PFSK-1 (cell line): Measurements from ENCODE around the gene TTC28.

Experiments used
- FOXP2 ChIP-seq: optimal IDR thresholded peaks from 2 replicates; pipeline ENCODE3; 2011; ENCODE audit warnings: borderline replicate concordance, control low read depth, inconsistent platforms; ENCODE audit not compliant: insufficient read depth; ENCODE audit errors: extremely low read length, extremely low read depth
- POLR2AphosphoS5 ChIP-seq: IDR thresholded peaks from 2 replicates; pipeline ENCODE4 v1.6.1; 2012; ENCODE audit warnings: low read depth, mild to moderate bottlenecking, control low read depth, low read length, moderate library complexity
- SIN3A ChIP-seq: IDR thresholded peaks from 2 replicates; pipeline ENCODE4 v1.6.1; 2012; ENCODE audit warnings: mild to moderate bottlenecking, low read length, moderate library complexity, borderline replicate concordance; ENCODE audit not compliant: insufficient read depth
- TAF1 ChIP-seq: IDR thresholded peaks from 2 replicates; pipeline ENCODE4 v1.6.1; 2012; ENCODE audit warnings: low read length, control low read depth, borderline replicate concordance; ENCODE audit not compliant: insufficient read depth
- TF ChIP-seq, protein P1 (sequence below), 2 experiments: IDR thresholded peaks; 2 replicates each; pipeline versions ENCODE4 v1.6.1 to v1.8.0; 2011 to 2012; ENCODE audit warnings: low read depth in 2 of 2, low read length in 2 of 2, control low read depth in 1 of 2, inconsistent platforms in 1 of 2, mild to moderate bottlenecking in 1 of 2, moderate library complexity in 1 of 2; ENCODE audit not compliant: insufficient read depth in 1 of 2

TTC28 gene

DNA sequence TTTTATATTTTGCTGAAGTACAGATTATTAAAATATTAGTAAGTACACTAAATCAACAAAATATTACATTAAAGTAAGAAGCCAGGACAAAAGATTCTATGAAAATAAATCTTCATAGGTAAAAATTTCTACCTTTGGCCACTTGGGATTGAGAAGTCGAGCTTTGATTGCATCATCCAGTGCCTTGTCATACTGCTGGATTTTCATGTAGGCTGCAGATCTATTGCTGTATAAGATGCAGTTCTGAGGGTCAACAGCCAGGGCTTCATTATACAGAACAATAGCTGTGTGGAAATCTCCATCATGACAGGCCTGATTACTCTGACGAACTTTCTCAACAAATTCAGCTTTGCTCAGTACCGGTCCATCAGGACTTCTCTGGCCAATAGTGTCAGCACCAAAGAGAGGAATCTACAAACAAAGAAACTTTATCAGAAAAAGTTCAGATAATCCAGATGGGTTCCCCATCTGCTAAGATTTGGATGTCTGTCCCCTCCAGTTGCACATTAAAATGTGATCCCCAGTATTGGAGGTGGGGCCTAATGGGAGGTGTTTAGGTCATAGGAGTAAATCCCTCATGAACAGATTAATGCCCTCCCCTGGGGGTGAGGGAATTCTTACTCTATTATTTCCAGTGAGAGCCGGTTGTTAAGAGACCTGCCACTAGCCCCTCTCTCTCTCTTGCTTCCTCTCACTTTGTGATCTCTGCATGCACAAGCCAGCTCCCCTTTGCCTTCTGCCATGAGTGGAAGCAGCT lies 50.0 kb downstream of the TTC28 start:
- TF ChIP-seq FOXP2 = no peak
- no peak for TF ChIP-seq SIN3A
- TF ChIP-seq TAF1 = no peak
- TF ChIP-seq, protein P1, sequence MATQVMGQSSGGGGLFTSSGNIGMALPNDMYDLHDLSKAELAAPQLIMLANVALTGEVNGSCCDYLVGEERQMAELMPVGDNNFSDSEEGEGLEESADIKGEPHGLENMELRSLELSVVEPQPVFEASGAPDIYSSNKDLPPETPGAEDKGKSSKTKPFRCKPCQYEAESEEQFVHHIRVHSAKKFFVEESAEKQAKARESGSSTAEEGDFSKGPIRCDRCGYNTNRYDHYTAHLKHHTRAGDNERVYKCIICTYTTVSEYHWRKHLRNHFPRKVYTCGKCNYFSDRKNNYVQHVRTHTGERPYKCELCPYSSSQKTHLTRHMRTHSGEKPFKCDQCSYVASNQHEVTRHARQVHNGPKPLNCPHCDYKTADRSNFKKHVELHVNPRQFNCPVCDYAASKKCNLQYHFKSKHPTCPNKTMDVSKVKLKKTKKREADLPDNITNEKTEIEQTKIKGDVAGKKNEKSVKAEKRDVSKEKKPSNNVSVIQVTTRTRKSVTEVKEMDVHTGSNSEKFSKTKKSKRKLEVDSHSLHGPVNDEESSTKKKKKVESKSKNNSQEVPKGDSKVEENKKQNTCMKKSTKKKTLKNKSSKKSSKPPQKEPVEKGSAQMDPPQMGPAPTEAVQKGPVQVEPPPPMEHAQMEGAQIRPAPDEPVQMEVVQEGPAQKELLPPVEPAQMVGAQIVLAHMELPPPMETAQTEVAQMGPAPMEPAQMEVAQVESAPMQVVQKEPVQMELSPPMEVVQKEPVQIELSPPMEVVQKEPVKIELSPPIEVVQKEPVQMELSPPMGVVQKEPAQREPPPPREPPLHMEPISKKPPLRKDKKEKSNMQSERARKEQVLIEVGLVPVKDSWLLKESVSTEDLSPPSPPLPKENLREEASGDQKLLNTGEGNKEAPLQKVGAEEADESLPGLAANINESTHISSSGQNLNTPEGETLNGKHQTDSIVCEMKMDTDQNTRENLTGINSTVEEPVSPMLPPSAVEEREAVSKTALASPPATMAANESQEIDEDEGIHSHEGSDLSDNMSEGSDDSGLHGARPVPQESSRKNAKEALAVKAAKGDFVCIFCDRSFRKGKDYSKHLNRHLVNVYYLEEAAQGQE (IDR thresholded peaks at IDR 0.05; ENCODE audit: insufficient read depth in 1 of 2, low read depth in 2 of 2, low read length in 2 of 2) = no peak
- no peak for TF ChIP-seq POLR2AphosphoS5

DNA sequence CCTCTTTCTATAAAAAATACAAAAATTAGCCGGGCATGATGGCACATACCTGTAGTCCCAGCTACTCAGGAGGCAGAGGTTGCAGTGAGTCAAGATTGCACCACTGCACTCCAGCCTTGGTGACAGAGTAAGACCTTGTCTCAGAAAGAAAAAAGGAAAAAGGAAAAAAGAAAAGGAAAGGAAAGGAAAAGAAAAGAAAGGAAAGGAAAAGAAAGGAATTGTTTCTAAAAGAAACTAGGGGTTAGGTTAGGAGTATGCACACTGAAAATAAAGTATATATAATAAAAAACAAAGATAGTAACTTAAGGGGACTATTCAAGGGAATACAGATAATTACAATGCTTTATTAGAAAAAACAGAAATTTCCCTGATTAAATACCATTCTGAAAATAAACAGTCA lies 50.9 kb downstream of the TTC28 start:
- TF ChIP-seq SIN3A (no peak), TAF1 (no peak), POLR2AphosphoS5 (no peak), FOXP2 (no peak)
- TF ChIP-seq, protein P1 (IDR thresholded peaks at IDR 0.05; ENCODE audit: insufficient read depth in 1 of 2, low read depth in 2 of 2, low read length in 2 of 2) = no peak

DNA sequence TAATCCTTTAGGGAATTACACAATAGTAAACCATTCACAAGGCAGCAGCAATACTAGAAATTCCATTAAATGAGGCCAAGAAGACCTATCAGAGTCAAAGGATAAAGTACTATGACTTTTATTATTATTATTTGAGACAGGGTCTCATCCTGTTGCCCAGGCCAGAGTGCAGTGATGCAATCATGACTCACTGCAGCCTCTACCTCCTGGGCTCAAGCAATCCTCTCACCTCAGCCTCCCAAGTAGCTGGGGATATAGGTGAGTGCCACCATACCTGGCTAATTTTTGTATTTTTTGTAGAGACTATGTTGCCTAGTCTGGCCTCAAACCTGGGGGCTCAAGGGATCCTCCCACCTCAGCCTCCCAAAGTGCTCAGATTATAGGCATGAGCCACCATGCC lies 51.8 kb downstream of the TTC28 start:
- TF ChIP-seq, protein P1 (IDR thresholded peaks at IDR 0.05; ENCODE audit: insufficient read depth in 1 of 2, low read depth in 2 of 2, low read length in 2 of 2) = no peak
- TF ChIP-seq SIN3A (no peak), FOXP2 (no peak), POLR2AphosphoS5 (no peak), TAF1 (no peak)

DNA sequence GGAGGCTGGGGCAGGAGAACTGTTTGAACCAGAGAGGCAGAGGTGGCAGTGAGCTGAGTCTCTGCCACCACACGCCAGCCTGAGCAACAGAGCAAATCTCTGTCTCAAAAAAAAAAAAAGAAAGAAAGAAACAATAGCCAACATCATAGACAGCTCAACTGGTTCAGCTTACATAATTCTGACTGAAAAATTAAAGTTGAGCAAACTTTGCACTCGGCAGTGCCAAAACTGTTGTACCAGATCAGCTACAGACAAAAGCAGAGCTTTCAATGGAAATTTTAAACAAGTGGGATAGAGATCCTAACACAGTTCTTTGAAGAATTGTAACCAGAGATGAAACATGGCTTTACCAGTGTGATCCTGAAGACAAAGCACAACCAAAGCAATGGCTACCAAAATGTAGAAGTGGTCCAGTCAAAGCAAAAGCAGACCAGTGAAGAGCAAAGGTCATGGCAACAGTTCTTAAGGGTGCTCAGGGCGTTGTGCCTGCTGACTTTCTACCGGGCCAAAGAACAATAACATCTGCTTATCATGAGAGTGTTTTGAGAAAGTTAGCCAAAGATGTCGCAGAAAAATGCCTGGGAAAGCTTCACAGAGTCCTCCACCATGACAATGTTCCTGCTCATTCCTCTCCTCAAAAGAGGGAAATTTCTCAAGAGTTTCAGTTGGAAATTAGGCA lies 59.3 kb downstream of the TTC28 start:
- TF ChIP-seq FOXP2 (no peak), TAF1 (no peak), POLR2AphosphoS5 (no peak), SIN3A (no peak)
- TF ChIP-seq, protein P1 (IDR thresholded peaks at IDR 0.05; ENCODE audit: insufficient read depth in 1 of 2, low read depth in 2 of 2, low read length in 2 of 2) = no peak
